ENCODE measurements around the gene ZNF189. TPM values are rescaled to one million over a fixed set of nuclear protein-coding genes. Genes with fewer than 3 reads are reported as not detected.

Gene ZNF189
- total RNA-seq, 1 experiment from 2014 or later: 15.8 TPM

GRCh38 chr9:101394687-101395086 lies 4.0 kb upstream of the ZNF189 start:
- no peak overlapping the region for H3K27ac Mint-ChIP-seq
- no peak for DNase-seq
- H3K23me2 ChIP-seq (ENCODE audit: insufficient read length, low read depth, low read length, poor library complexity, severe bottlenecking): peaks cover 3% of the 10 kb centered on the region
- no peak overlapping the region for H2BK20ac ChIP-seq (ENCODE audit: low read depth, low read length, poor library complexity, severe bottlenecking)
- no CpG with 5 or more reads among the region's 1 CpG for WGBS (ENCODE audit: extremely low coverage, insufficient read length, low lambda C conversion rate)
- H3K56ac ChIP-seq (ENCODE audit: insufficient read length, low read depth, low read length): no peak overlapping the region
- peaks cover 2% of the 10 kb centered on the region for H4K20me1 ChIP-seq (ENCODE audit: control insufficient read depth, insufficient read depth, insufficient read length)
- H3K4ac ChIP-seq (ENCODE audit: low read depth, low read length): no peak overlapping the region
- no peak overlapping the region for H2BK120ac ChIP-seq (ENCODE audit: low read depth, low read length, poor library complexity, severe bottlenecking)
- no peak overlapping the region for H2BK12ac ChIP-seq (ENCODE audit: insufficient read length, low read depth, low read length)
- no peaks in the 10 kb centered on the region for H3K27me3 Mint-ChIP-seq (ENCODE audit: low read depth)
- no peak overlapping the region for H3K9ac ChIP-seq (ENCODE audit: extremely low read depth, insufficient read length, low read length)
- no peak overlapping the region for H2BK15ac ChIP-seq (ENCODE audit: low read depth, low read length)
- peaks cover 38% of the 10 kb centered on the region; the same call in 1 of the 2 replicates for H3K79me2 ChIP-seq (ENCODE audit: insufficient read depth, low read length)
- no peak overlapping the region for H2AFZ ChIP-seq (ENCODE audit: low read length)
- no peak overlapping the region for H3K14ac ChIP-seq (ENCODE audit: insufficient read depth, low read length)
- no peak overlapping the region for H3K23ac ChIP-seq (ENCODE audit: insufficient read length, low read depth, low read length)
- peaks cover 53 to 73% (median 72%) of the 10 kb centered on the region in 3 experiments for H3K36me3 Mint-ChIP-seq (ENCODE audit: insufficient read depth in 1 of 3, low read depth in 3 of 3)
- no peak overlapping the region for H3K4me2 ChIP-seq (ENCODE audit: insufficient read depth, insufficient read length, low read length)
- no peaks in the 10 kb centered on the region for H3K27me3 ChIP-seq (ENCODE audit: insufficient read depth, low read length)
- peaks cover 10 to 16% of the 10 kb centered on the region in 2 experiments; a peak in 3 of 4 replicates for H3K4me1 Mint-ChIP-seq
- H3K27ac ChIP-seq (ENCODE audit: insufficient read length, low read depth, low read length): no peak overlapping the region
- TF ChIP-seq CTCF (conservative IDR thresholded peaks at IDR 0.05): no peak
- no peak overlapping the region for H4K5ac ChIP-seq (ENCODE audit: insufficient read length, low read depth, low read length)
- H3K18ac ChIP-seq (ENCODE audit: insufficient read length, low read depth, low read length): no peak overlapping the region
- no peak overlapping the region for H3T11ph ChIP-seq (ENCODE audit: low read length)
- H3K9me3 Mint-ChIP-seq: peaks cover 24 to 42% of the 10 kb centered on the region in 2 experiments
- peaks cover 4% of the 10 kb centered on the region for H3K79me1 ChIP-seq (ENCODE audit: insufficient read depth, low read depth, low read length, poor library complexity, severe bottlenecking)
- no peaks in the 10 kb centered on the region for H3K4me1 ChIP-seq (ENCODE audit: insufficient read depth, low read length)
- no peak overlapping the region for H2AK5ac ChIP-seq (ENCODE audit: insufficient read length, low read length)
- H2BK5ac ChIP-seq (ENCODE audit: insufficient read length, low read length): no peak overlapping the region
- no peak overlapping the region for H4K8ac ChIP-seq (replicated peaks; ENCODE audit: insufficient read length, low read depth, low read length)
- H3K9me3 ChIP-seq (ENCODE audit: control insufficient read depth, low read depth, low read length): no peaks in the 10 kb centered on the region
- H3K4me3 Mint-ChIP-seq: no peak overlapping the region; a peak in 1 of 5 replicates
- no peak overlapping the region for H4K91ac ChIP-seq (ENCODE audit: insufficient read length, low read depth, low read length)
